Erythroblast (primary cell): ENCODE results near the gene DRC3.

Source experiments
- GATA1 ChIP-seq: IDR thresholded peaks from 2 replicates; pipeline ENCODE4 v1.6.1; 2011; ENCODE audit warnings: low read depth, mild to moderate bottlenecking, control low read depth, low read length, moderate library complexity
- POLR2A ChIP-seq: IDR thresholded peaks from 2 replicates; pipeline ENCODE4 v1.6.1; 2011; ENCODE audit warnings: mild to moderate bottlenecking, low read length

- no peak for TF ChIP-seq POLR2A
- no peak for TF ChIP-seq GATA1
Measured at GRCh38 chr17:17924131-17924856, 48.4 kb upstream of the DRC3 start.
